HG02759 (cell line): Measurements from ENCODE around the gene IL16.
"Not testable (repeated sequence)": the region's sequence is repeated elsewhere in the genome, so short reads cannot be mapped to it uniquely, and the experiment has no call there.

Experiments
- ATAC-seq: cut with Tn5 transposase; IDR thresholded peaks from one replicate; pipeline ENCODE4 v1.9.1; 2021; ENCODE audit warnings: mild to moderate bottlenecking, moderate library complexity; ENCODE audit not compliant: unreplicated experiment

The IL16 gene

DNA sequence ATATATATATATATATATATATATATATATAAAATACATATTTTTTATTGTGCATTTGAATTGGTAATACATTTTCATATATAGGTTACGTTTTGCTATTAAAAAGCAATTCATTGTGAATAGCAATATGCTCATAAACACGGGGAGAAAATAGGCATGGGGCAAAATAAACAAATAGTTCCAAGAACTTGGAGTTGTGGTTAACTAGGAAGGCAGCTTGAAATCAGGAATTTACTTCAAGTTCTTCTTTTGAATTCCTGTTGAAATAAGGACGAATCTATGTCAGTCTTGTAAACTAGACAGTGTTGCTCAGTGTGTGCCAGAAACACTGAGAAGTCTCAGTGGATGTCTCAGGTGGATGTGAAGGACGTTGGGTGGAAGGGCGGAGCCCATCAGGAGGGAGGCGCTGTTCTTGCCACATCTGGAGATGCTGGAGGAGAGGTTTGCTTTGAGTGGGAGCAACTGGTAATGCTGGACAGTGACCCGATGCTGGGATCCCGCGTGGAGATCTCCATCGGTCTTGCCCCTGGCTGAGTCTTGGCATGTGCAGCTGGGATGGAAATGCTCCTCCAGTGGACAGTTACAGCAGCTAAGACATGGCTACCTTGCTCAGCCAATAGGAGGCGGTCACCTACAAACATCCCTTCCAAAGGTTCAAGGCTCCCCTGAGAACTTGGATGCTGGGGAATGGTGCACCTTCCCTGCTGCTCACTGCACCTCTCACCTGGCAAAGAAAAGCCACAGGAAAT, 2.5 kb downstream of the IL16 start:
- ATAC-seq = no peak

GRCh38 chr15:81206018-81206417, 9.3 kb downstream of the IL16 start:
- ATAC-seq = no peak

GRCh38 chr15:81207987-81208386, 11.3 kb downstream of the IL16 start:
- not testable (repeated sequence) for ATAC-seq

- no peak for ATAC-seq
Measured at GRCh38 chr15:81209635-81210034, 13.0 kb downstream of the IL16 start.

GRCh38 chr15:81211376-81211775, 14.7 kb downstream of the IL16 start:
- ATAC-seq = no peak

GRCh38 chr15:81213982-81214381, 17.3 kb downstream of the IL16 start:
- no peak for ATAC-seq

- no peak for ATAC-seq
Measured at GRCh38 chr15:81215531-81215930, 18.9 kb downstream of the IL16 start.

GRCh38 chr15:81215983-81216382, 19.3 kb downstream of the IL16 start:
- no peak for ATAC-seq

- no peak for ATAC-seq
Measured at GRCh38 chr15:81216422-81216821, 19.7 kb downstream of the IL16 start.

GRCh38 chr15:81221449-81221848, 24.8 kb downstream of the IL16 start:
- no peak for ATAC-seq

DNA sequence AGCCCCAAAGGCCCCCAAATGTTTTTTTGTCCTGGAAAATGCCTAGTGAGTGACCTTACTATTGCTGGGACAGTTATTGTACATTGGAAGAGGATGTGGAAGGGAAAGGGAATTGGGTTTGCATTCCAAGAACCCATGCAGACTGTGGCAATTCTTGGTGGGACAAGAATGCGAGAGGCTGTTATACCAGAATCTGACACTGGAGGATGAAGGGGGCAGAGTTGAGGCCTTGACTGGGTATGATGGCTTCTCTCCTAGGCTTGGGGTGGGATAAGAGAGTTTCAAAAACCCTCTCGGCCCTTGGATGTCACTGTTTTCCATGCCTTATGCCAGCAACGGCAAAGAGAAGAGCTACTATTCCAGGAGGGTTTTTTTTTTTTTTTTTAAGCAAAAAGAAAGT, 25.3 kb downstream of the IL16 start:
- no peak for ATAC-seq

- ATAC-seq = no peak
Measured at GRCh38 chr15:81223346-81223971, 26.8 kb downstream of the IL16 start.

DNA sequence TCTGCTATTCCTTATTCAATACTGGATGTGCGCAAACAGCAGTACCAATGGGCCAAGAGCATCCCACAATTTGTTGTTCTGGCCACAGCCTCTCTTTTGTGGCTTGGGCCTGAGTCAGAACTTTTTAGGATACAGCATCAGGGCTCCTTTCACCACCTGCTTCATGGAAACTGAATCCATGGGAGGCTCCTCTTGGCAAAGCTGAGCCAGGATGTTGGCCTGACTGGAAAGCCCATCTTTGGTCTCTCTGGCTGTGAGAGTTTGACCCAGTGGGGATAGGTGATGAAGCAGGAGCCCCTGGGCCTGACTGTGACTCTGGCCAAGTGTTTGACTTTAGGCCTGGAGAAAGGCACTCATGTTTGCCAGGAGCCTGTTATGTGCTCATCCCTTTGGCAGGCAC, 27.6 kb downstream of the IL16 start:
- no peak for ATAC-seq

- no peak for ATAC-seq
Measured at GRCh38 chr15:81225161-81225671, 28.5 kb downstream of the IL16 start.

- no peak for ATAC-seq
Measured at GRCh38 chr15:81227716-81228115, 31.0 kb downstream of the IL16 start.

GRCh38 chr15:81229586-81229985, 32.9 kb downstream of the IL16 start:
- ATAC-seq = no peak

GRCh38 chr15:81235276-81236123, 38.8 kb downstream of the IL16 start:
- ATAC-seq = no peak

- ATAC-seq = no peak
Measured at GRCh38 chr15:81239190-81239589, 42.5 kb downstream of the IL16 start.

DNA sequence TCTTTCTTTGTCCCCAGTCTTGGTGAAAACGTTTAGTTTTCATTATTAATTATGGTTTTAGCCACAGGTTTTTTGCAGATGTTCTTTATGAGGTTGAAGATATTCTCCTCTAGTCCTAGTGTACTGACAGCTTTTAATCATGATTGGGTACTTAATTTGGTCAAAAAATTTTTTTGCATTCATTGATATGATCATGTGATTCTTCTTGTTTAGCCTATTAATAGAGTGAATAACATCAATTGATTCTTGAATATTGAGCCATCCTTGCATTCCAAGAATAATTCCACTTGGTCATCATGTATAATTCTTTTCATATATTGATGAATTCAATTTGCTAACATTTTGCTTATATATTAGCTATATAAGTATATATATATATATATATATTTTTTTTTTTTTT, 46.1 kb downstream of the IL16 start:
- no peak for ATAC-seq

- ATAC-seq = no peak
Measured at GRCh38 chr15:81244306-81244705, 47.6 kb downstream of the IL16 start.

DNA sequence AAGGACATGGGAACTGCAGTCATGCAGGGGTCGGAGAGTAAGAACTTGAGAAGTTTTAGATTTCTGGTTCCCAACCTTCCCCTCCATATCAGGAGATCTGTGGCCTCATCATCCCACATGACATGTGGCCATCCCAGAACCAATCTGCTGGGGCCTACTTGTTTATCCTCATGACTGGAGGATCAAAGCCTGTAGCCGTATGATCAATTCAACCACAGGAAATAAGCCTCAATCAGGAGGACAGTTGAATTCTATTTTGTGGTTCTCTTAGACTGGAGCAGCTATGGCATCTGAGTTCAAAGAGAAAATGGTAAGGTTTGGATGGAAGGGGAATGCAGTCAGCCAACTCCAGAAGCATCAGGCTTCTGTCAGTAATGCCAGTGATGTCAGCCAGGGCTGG, 57.2 kb downstream of the IL16 start:
- ATAC-seq = no peak
